K562 (cell line): ENCODE measurements around the gene FBXL13. TPM values are rescaled to one million over a fixed set of nuclear protein-coding genes. Genes with fewer than 3 reads are reported as not detected.

Experiments used
- ATF7 ChIP-seq: fragments of 450-650 bp; IDR thresholded peaks from 2 replicates; pipeline ENCODE4 v1.7.1; 2014; ENCODE audit warnings: mild to moderate bottlenecking, moderate library complexity
- CBFB ChIP-seq: sonication (generic); formaldehyde crosslinking; IDR thresholded peaks from 2 replicates; pipeline ENCODE4 v1.4.0; 2020; ENCODE audit warnings: mild to moderate bottlenecking, missing genetic modification reagents
- CREB1 ChIP-seq, 2 experiments: sonication (generic) in 1 of 2; formaldehyde crosslinking in 1 of 2; IDR thresholded peaks; 2 replicates each; pipeline versions ENCODE4 v1.6.1 to v1.8.0; 2012 to 2022; ENCODE audit warnings: inconsistent platforms in 1 of 2, mild to moderate bottlenecking in 1 of 2, missing genetic modification reagents in 1 of 2, moderate library complexity in 1 of 2
- FOS ChIP-seq: IDR thresholded peaks from 3 replicates; pipeline ENCODE4 v1.6.1; 2011; ENCODE audit not compliant: insufficient read length; ENCODE audit errors: extremely low read depth
- FOXK2 ChIP-seq, 2 experiments: fragments of 450-650 bp; IDR thresholded peaks in 1 of 2; conservative IDR thresholded peaks in 1 of 2; 2 replicates each; pipeline ENCODE4 v1.6.1; 2016; ENCODE audit warnings: low read depth in 2 of 2, mild to moderate bottlenecking in 1 of 2
- HIVEP1 ChIP-seq: fragments of 250-450 bp; sonication (Bioruptor Pico); IDR thresholded peaks from 2 replicates; pipeline ENCODE4 v1.4.0; 2020; ENCODE audit warnings: mild to moderate bottlenecking
- HMBOX1 ChIP-seq: sonication (generic); IDR thresholded peaks from 2 replicates; pipeline ENCODE4 v1.6.1; 2016
- MCM5 ChIP-seq: fragments of 450-650 bp; IDR thresholded peaks from 2 replicates; pipeline ENCODE4 v1.6.1; 2016; ENCODE audit warnings: low read depth
- MCM7 ChIP-seq, 2 experiments: fragments of 450-650 bp; IDR thresholded peaks; 2 replicates each; pipeline ENCODE4 v1.6.1; 2016 to 2018
- RCOR1 ChIP-seq, 2 experiments: IDR thresholded peaks; 2 replicates each; pipeline ENCODE4 v1.6.1; 2012; ENCODE audit warnings: low read depth in 2 of 2, low read length in 2 of 2, borderline replicate concordance in 1 of 2, improper control_type of control experiment in 1 of 2
- SNAPC5 ChIP-seq: fragments of 250-450 bp; sonication (Bioruptor Pico); IDR thresholded peaks from 2 replicates; pipeline ENCODE4 v1.8.0; 2021; ENCODE audit warnings: moderate library complexity, mild to moderate bottlenecking, inconsistent platforms
- SPI1 ChIP-seq: IDR thresholded peaks from 2 replicates; pipeline ENCODE4 v1.6.1; 2011; ENCODE audit warnings: low read depth, low read length, control low read depth, borderline replicate concordance
- TEAD1 ChIP-seq, 2 experiments: fragments of 450-650 bp in 1 of 2; sonication (generic) in 1 of 2; formaldehyde crosslinking; IDR thresholded peaks; 2 replicates each; pipeline versions ENCODE4 v1.4.0 to v1.8.0; 2020 to 2022; ENCODE audit warnings: mild to moderate bottlenecking in 2 of 2, missing genetic modification reagents in 1 of 2
- YY1 ChIP-seq, 3 experiments: IDR thresholded peaks; 2 replicates each; pipeline ENCODE4 v1.6.1; 2011; ENCODE audit warnings: low read length in 2 of 3, mild to moderate bottlenecking in 2 of 3, moderate library complexity in 2 of 3, borderline replicate concordance in 1 of 3, control low read depth in 1 of 3, low read depth in 1 of 3; ENCODE audit not compliant: insufficient read depth in 3 of 3, insufficient replicate concordance in 2 of 3, control insufficient read depth in 1 of 3, insufficient read length in 1 of 3; ENCODE audit errors: extremely low read depth in 1 of 3
- ZBTB7A ChIP-seq: IDR thresholded peaks from 2 replicates; pipeline ENCODE4 v1.6.1; 2011; ENCODE audit warnings: low read depth, mild to moderate bottlenecking, low read length, moderate library complexity, borderline replicate concordance; ENCODE audit not compliant: control insufficient read depth
- ZNF23 ChIP-seq: fragments of 250-450 bp; sonication (Bioruptor Pico); IDR thresholded peaks from 2 replicates; pipeline ENCODE4 v1.4.0; 2020; ENCODE audit warnings: mild to moderate bottlenecking
- ZNF408 ChIP-seq: fragments of 250-450 bp; sonication (Bioruptor Pico); IDR thresholded peaks from 2 replicates; pipeline ENCODE4 v1.4.0; 2020; ENCODE audit warnings: low read depth, mild to moderate bottlenecking, moderate library complexity
- polyA plus RNA-seq, 8 experiments: library from polyadenylated mRNA; depleted of rRNA in 4 of 8; stranded (reverse) in 5 of 8; unstranded in 3 of 8; fragments of >200 nt; fragmentation: Nextera tagmentation in 2 of 8; fragmentation: Illumina TruSeq in 1 of 8; extraction: Ambion mirVana in 2 of 8; extraction: Trizol in 1 of 8; gene quantifications; 2 replicates each; pipeline versions ENCODE4 v1.2.1 to v1.2.3, GENCODE V29; 2011 to 2014; ENCODE audit warnings: inconsistent platforms in 1 of 8, missing spikeins in 1 of 8
- total RNA-seq, 7 experiments: library from RNA; depleted of rRNA in 6 of 7; stranded (reverse); fragments of >200 nt in 6 of 7; fragmentation: Illumina TruSeq in 2 of 7; extraction: Trizol in 2 of 7; gene quantifications; 2 replicates each; pipeline versions ENCODE4 v1.2.1 to v1.2.3, GENCODE V29; 2011 to 2021; ENCODE audit warnings: low replicate concordance in 1 of 7

The FBXL13 gene
- total and polyA plus RNA-seq, 9 of the 15 experiments (the other 6 are each of a cell fraction or from before 2014, with no cell fraction given) = 16.3 to 55.0 (median 25.4) TPM

- TF ChIP-seq FOXK2 (conservative IDR thresholded peaks at IDR 0.05 in 1 of 2, IDR thresholded peaks at IDR 0.05 in 1 of 2; ENCODE audit: low read depth in 2 of 2) (no peak), ZBTB7A (no peak), CBFB (no peak), SPI1 (peak; percentile 86), ATF7 (0 out of 2 replicates have a peak, but pooled peaks have one; percentile 19), SNAPC5 (CRISPR knock-in tag) (no peak), MCM7 (IDR thresholded peaks at IDR 0.05) (no peak), TEAD1 (CRISPR knock-in tag; IDR thresholded peaks at IDR 0.05) (no peak), ZNF408 (CRISPR knock-in tag) (no peak), MCM5 (no peak), ZNF23 (CRISPR knock-in tag) (no peak), CREB1 (IDR thresholded peaks at IDR 0.05) (no peak), CREB1 (CRISPR knock-in tag; IDR thresholded peaks at IDR 0.05) (0 out of 2 replicates have a peak, but pooled peaks have one; percentile 30), HIVEP1 (CRISPR knock-in tag) (no peak), YY1 (IDR thresholded peaks at IDR 0.05; ENCODE audit: borderline replicate concordance in 1 of 3, control insufficient read depth in 1 of 3, extremely low read depth in 1 of 3, insufficient read depth in 3 of 3, insufficient read length in 1 of 3, insufficient replicate concordance in 2 of 3, low read depth in 1 of 3, low read length in 2 of 3) (no peak), HMBOX1 (peak; percentile 95), FOS (no peak), RCOR1 (IDR thresholded peaks at IDR 0.05; ENCODE audit: borderline replicate concordance in 1 of 2, low read depth in 2 of 2, low read length in 2 of 2) (peak in 1 of 2 experiments; percentile 73; a peak in 2 of 4 replicates)
These were observed 184.2 kb downstream of the FBXL13 start (continued) for GRCh38 chr7:102890292-102890970.
